HepG2 (cell line): ENCODE data around the gene FXN.

Experiments used
- BHLHE40 ChIP-seq: IDR thresholded peaks from 2 replicates; pipeline ENCODE4 v1.6.1; 2011; ENCODE audit warnings: low read length, improper control_type of control experiment
- TF ChIP-seq, protein P1 (sequence below): sonication (generic); formaldehyde crosslinking; IDR thresholded peaks from 2 replicates; pipeline ENCODE4 v1.4.0; 2020; ENCODE audit warnings: missing genetic modification reagents

DNA sequence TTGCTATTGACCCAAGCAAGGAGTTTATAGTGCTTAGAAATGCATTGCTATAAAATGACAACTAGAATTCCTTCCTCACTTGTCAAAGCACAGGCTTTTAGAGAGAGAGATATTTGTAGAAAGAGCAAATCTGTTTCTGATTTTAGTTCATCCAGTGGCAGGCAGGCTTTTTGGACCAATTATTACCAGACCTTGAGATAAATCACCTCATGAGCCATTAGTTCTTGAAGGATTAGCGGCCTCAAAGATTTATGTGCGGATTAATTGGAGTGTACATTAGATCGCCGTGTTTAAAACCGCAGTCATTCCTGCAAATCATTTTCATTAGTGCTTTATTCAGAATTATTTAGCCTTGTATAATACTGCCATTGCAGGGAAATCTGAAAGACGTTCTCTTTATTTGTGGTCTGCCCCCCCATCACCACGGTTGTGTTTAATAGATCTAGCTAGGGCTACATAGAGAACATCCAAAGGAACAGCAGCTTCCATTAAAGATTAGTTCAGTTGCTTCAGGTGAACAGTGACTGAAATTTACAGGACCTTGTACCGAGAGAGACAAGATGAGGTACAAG, 109.7 kb downstream of the FXN start:
- TF ChIP-seq, protein P1, sequence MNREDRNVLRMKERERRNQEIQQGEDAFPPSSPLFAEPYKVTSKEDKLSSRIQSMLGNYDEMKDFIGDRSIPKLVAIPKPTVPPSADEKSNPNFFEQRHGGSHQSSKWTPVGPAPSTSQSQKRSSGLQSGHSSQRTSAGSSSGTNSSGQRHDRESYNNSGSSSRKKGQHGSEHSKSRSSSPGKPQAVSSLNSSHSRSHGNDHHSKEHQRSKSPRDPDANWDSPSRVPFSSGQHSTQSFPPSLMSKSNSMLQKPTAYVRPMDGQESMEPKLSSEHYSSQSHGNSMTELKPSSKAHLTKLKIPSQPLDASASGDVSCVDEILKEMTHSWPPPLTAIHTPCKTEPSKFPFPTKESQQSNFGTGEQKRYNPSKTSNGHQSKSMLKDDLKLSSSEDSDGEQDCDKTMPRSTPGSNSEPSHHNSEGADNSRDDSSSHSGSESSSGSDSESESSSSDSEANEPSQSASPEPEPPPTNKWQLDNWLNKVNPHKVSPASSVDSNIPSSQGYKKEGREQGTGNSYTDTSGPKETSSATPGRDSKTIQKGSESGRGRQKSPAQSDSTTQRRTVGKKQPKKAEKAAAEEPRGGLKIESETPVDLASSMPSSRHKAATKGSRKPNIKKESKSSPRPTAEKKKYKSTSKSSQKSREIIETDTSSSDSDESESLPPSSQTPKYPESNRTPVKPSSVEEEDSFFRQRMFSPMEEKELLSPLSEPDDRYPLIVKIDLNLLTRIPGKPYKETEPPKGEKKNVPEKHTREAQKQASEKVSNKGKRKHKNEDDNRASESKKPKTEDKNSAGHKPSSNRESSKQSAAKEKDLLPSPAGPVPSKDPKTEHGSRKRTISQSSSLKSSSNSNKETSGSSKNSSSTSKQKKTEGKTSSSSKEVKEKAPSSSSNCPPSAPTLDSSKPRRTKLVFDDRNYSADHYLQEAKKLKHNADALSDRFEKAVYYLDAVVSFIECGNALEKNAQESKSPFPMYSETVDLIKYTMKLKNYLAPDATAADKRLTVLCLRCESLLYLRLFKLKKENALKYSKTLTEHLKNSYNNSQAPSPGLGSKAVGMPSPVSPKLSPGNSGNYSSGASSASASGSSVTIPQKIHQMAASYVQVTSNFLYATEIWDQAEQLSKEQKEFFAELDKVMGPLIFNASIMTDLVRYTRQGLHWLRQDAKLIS (CRISPR knock-in tag), result no peak
- TF ChIP-seq BHLHE40, result no peak
